ENCODE results near the gene HSPA1L.

- TF ChIP-seq POLR2A (IDR thresholded peaks at IDR 0.05; ENCODE audit: borderline replicate concordance, extremely low read depth, insufficient read depth, insufficient read length) (no peak), CTCF (IDR thresholded peaks at IDR 0.05 in 2 of 3, conservative IDR thresholded peaks at IDR 0.05 in 1 of 3; ENCODE audit: borderline replicate concordance in 1 of 3, insufficient read depth in 1 of 3, low read depth in 2 of 3, low read length in 2 of 3) (no peak), ELF1 (IDR thresholded peaks at IDR 0.05; ENCODE audit: borderline replicate concordance, low read depth) (no peak), EGR1 (IDR thresholded peaks at IDR 0.05; ENCODE audit: low read depth) (no peak)
Observed at GRCh38 chr6:31864818-31865204, 49.7 kb upstream of the HSPA1L start.
